DOHH2 (cell line): ENCODE data around the gene KRT10.

Experiments used
- H3F3A ChIP-seq: fragments of 200-600 bp; sonication (generic), shearing (Covaris generic); 2 replicates; pipeline ENCODE4 v1.6.0; 2016; ENCODE audit warnings: antibody characterized with exemption, mild to moderate bottlenecking; ENCODE audit not compliant: control insufficient read depth, insufficient read depth
- H3K27ac ChIP-seq: fragments of 200-600 bp; sonication (generic); 2 replicates; pipeline ENCODE4 v1.5.1; 2014; ENCODE audit warnings: low read depth, mild to moderate bottlenecking, low read length, moderate library complexity
- H3K27me3 ChIP-seq: fragments of 200-600 bp; sonication (generic); 2 replicates; pipeline ENCODE4 v1.6.1; 2014; ENCODE audit warnings: mild to moderate bottlenecking, low read length, mixed read lengths; ENCODE audit not compliant: control insufficient read depth
- H3K36me3 ChIP-seq: fragments of 200-600 bp; sonication (generic); 2 replicates; pipeline ENCODE4 v1.6.1; 2014; ENCODE audit warnings: mild to moderate bottlenecking, low read length, moderate library complexity, mixed read lengths; ENCODE audit not compliant: control insufficient read depth
- H3K4me1 ChIP-seq: fragments of 200-600 bp; sonication (generic); 2 replicates; pipeline ENCODE4 v1.6.1; 2014; ENCODE audit warnings: mild to moderate bottlenecking, low read length, mixed read lengths; ENCODE audit not compliant: control insufficient read depth
- H3K4me2 ChIP-seq: fragments of 200-600 bp; sonication (generic); 2 replicates; pipeline ENCODE4 v1.6.0; 2014; ENCODE audit warnings: mild to moderate bottlenecking, low read length, moderate library complexity
- H3K4me3 ChIP-seq: fragments of 200-600 bp; sonication (generic); 2 replicates; pipeline ENCODE4 v1.5.1; 2014; ENCODE audit warnings: mild to moderate bottlenecking, low read length, mixed read lengths
- H3K79me2 ChIP-seq: fragments of 200-600 bp; sonication (generic); 2 replicates; pipeline ENCODE4 v1.6.1; 2014; ENCODE audit warnings: mild to moderate bottlenecking, low read length, mixed read lengths; ENCODE audit not compliant: control insufficient read depth
- H3K9me2 ChIP-seq: fragments of 200-600 bp; sonication (generic); replicated peaks from 2 replicates; pipeline ENCODE4 v1.6.1; 2014; ENCODE audit warnings: mild to moderate bottlenecking, low read length, mixed read lengths; ENCODE audit not compliant: control insufficient read depth
- H3K9me3 ChIP-seq: fragments of 200-600 bp; sonication (generic); 2 replicates; pipeline ENCODE4 v1.6.1; 2014; ENCODE audit warnings: antibody characterized with exemption, low read length, mixed read lengths; ENCODE audit not compliant: control insufficient read depth, insufficient read depth
- H4K20me1 ChIP-seq: fragments of 200-600 bp; sonication (generic); 2 replicates; pipeline ENCODE4 v1.6.0; 2014; ENCODE audit warnings: low read depth, mild to moderate bottlenecking, antibody characterized with exemption, low read length, moderate library complexity; ENCODE audit not compliant: control insufficient read depth, insufficient read depth
- EZH2phosphoT487 ChIP-seq: fragments of 200-600 bp; sonication (generic); IDR thresholded peaks from 2 replicates; pipeline ENCODE4 v1.6.1; 2017; ENCODE audit warnings: borderline replicate concordance, mild to moderate bottlenecking, antibody characterized with exemption, low read length, moderate library complexity, mixed read lengths
- TF ChIP-seq, protein P1 (sequence below): fragments of 200-600 bp; sonication (generic); IDR thresholded peaks from one replicate; pipeline ENCODE4 v1.5.1; 2014; ENCODE audit warnings: antibody characterized with exemption, mild to moderate bottlenecking, low read depth, low read length; ENCODE audit not compliant: poor library complexity, severe bottlenecking

KRT10 gene

DNA sequence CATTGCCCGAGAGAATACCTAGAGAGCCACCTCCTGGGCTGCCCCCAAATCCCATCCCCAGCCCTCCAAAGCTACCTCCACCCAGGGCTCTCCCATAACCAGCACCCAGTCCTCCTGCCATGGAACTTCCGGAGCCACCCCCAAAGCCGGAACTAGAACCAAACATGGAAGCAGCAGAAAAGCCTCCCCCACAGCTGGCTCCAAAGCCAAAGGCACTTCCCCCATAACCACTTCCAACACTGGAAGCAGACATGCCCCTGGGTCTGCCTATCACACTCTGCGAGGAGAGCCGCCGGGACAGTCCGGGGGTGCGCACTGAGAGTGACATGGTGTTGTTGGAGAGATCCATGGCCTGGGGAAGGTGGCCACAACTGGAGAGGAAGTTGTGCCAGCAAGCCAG, 44.4 kb upstream of the KRT10 start, which contains the start of gene KRT12:
TSS of gene KRT12 (minus strand) at position 386 of the 400 bp plus-strand sequence. CDS start at position 349, 37 bp downstream.
- Histone ChIP-seq H3K4me1 (no peaks in the 10 kb centered on the region), H3K4me3 (no peak within 1 kb of the TSS), H3F3A (no peaks in the 10 kb centered on the region), H3K4me2 (no peak within 1 kb of the TSS), H3K9me3 (no peaks in the 10 kb centered on the region), H3K27ac (no peak within 1 kb of the TSS), H3K79me2 (no peaks in the 10 kb centered on the region), H3K27me3 (peaks cover 4% of the 10 kb centered on the region), H3K36me3 (no peaks in the 10 kb centered on the region), H3K9me2 (no peaks in the 10 kb centered on the region), H4K20me1 (no peaks in the 10 kb centered on the region)
- no peak for TF ChIP-seq EZH2phosphoT487
- TF ChIP-seq, protein P1, sequence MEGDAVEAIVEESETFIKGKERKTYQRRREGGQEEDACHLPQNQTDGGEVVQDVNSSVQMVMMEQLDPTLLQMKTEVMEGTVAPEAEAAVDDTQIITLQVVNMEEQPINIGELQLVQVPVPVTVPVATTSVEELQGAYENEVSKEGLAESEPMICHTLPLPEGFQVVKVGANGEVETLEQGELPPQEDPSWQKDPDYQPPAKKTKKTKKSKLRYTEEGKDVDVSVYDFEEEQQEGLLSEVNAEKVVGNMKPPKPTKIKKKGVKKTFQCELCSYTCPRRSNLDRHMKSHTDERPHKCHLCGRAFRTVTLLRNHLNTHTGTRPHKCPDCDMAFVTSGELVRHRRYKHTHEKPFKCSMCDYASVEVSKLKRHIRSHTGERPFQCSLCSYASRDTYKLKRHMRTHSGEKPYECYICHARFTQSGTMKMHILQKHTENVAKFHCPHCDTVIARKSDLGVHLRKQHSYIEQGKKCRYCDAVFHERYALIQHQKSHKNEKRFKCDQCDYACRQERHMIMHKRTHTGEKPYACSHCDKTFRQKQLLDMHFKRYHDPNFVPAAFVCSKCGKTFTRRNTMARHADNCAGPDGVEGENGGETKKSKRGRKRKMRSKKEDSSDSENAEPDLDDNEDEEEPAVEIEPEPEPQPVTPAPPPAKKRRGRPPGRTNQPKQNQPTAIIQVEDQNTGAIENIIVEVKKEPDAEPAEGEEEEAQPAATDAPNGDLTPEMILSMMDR = no peak

DNA sequence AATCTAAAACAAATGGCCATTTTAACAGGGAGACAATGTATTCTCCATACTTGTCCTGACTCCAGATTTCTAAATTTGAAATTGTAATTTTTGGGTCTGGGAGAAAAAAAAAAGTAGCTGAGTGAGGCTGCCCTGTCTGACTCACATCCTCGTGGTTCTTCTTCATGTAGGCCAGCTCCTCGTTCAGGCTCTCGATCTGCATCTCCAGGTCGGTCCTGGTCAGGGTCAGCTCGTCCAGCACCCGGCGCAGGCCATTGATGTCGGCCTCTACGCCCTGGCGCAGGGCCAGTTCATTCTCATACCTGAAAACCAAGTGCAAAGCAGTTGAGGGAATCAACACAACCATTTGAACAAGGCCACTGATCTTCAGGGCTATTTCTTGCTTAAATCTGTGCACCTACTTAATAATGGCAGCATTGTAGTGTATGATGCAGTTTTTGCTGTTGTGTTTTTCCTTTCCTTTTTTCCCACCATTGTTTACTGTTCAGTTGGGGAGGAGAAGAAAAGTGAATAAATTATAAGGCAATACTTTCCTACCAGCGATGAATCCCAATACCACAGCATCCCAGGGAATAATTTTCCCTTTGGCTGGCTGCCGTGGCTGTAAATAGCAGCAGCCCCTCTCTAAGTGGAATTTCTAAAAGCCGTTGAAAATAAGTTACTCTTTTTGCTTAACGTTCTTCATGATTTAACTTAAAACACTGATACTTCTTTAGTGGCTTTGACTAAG, 42.4 kb upstream of the KRT10 start:
- no peaks in the 10 kb centered on the region for H3K9me2 ChIP-seq
- TF ChIP-seq EZH2phosphoT487 = no peak
- TF ChIP-seq, protein P1 = no peak
- H3K27me3 ChIP-seq = peaks cover 7% of the 10 kb centered on the region
- H3F3A ChIP-seq = no peaks in the 10 kb centered on the region
- H3K4me1 ChIP-seq = no peaks in the 10 kb centered on the region
- H3K9me3 ChIP-seq = no peaks in the 10 kb centered on the region
- H4K20me1 ChIP-seq = no peaks in the 10 kb centered on the region
- no peak overlapping the region for H3K27ac ChIP-seq
- no peaks in the 10 kb centered on the region for H3K79me2 ChIP-seq
- H3K4me3 ChIP-seq = no peak overlapping the region
- no peaks in the 10 kb centered on the region for H3K36me3 ChIP-seq
- no peak overlapping the region for H3K4me2 ChIP-seq

DNA sequence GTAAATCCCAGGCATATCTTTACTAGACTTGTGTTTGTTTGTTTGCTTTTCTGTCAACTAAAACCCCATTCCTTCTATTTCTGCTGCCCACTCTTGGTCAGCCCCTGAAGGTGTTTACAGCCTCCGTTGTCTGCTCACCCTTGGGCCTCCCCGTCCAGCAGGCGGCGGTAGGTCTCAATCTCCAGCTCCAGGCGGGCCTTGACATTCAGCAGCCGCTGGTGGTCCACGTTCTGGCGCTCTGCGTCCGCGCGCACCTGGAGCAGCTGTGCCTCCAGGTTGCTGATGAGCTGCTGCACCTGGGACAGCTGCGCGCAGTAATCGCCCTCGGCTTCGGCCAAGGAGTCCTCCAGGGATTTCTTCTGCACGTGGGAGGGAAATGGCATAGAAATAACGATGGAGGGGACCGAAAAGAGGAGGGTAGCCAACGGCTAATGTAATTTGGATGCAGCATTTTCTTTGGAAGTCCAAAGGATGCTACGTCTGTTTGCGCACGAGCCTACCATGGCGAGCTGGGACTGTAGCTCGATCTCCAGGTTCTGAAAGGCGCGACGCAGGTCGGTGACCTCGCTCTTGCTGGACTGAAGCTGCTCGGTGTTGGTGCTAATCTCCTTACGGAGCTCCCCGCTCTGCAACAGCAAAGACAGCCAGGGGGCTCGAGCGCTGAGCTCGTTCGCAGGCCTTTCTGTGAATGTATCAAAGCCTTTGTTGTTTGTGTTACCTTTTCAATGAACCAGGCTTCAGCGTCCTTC, 40.7 kb upstream of the KRT10 start:
- Histone ChIP-seq H4K20me1 (no peaks in the 10 kb centered on the region), H3K4me1 (no peaks in the 10 kb centered on the region), H3K27me3 (peaks cover 7% of the 10 kb centered on the region; the same call in 1 of the 2 replicates), H3K4me3 (no peak overlapping the region), H3F3A (no peaks in the 10 kb centered on the region), H3K9me3 (no peaks in the 10 kb centered on the region), H3K9me2 (no peaks in the 10 kb centered on the region), H3K27ac (no peak overlapping the region), H3K36me3 (no peaks in the 10 kb centered on the region), H3K79me2 (no peaks in the 10 kb centered on the region), H3K4me2 (no peak overlapping the region)
- no peak for TF ChIP-seq EZH2phosphoT487
- TF ChIP-seq, protein P1 = no peak
